ENCODE measurements around the gene SCUBE1. TPM values are rescaled to one million over a fixed set of nuclear protein-coding genes. Genes with fewer than 3 reads are reported as not detected.

The SCUBE1 gene
- total RNA-seq, 3 donors from 2014 or later (not counting 1 experiment from before 2014, with no cell fraction given), result 0.05 to 1.2 (median 0.11) TPM

DNA sequence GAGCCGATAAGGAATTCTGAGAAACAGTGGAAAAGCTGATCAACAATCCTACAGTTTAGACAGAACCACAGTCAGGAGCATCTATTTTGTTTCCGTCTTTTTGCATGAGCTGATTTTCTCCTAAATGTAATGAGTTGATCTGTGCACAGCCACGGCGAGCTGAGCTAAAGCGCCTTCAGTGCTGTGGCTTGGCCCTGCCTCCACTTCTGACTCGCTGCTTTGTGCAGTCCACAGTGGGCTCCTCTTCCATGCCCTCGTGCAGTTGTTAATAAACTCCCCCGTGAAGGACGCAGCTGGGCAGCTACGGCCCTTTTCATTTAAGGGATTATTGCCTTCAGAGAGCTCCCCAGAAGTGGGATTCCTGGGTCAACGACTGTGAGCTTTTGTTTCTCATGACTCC is 39.4 kb downstream of the SCUBE1 start:
- Mint-ChIP-seq H3K36me3 (no peaks in the 10 kb centered on the region), H3K4me1 (no peaks in the 10 kb centered on the region), H3K27me3 (ENCODE audit: low read depth in 2 of 2) (peaks cover 8 to 9% of the 10 kb centered on the region in 2 donors), H3K9me3 (no peaks in the 10 kb centered on the region), H3K4me3 (no peak overlapping the region), H3K27ac (no peak overlapping the region)
- WGBS (ENCODE audit: insufficient coverage), result 92% methylated on average over 11 of the region's 11 CpGs
- no peak overlapping the region for H3K4me3 ChIP-seq (ENCODE audit: low read length)
- H3K27ac ChIP-seq (ENCODE audit: low read length), result no peak overlapping the region
- no peak for DNase-seq
- H3K4me1 ChIP-seq (ENCODE audit: control insufficient read depth, insufficient read depth, low read length), result no peaks in the 10 kb centered on the region
- TF ChIP-seq, protein P1, sequence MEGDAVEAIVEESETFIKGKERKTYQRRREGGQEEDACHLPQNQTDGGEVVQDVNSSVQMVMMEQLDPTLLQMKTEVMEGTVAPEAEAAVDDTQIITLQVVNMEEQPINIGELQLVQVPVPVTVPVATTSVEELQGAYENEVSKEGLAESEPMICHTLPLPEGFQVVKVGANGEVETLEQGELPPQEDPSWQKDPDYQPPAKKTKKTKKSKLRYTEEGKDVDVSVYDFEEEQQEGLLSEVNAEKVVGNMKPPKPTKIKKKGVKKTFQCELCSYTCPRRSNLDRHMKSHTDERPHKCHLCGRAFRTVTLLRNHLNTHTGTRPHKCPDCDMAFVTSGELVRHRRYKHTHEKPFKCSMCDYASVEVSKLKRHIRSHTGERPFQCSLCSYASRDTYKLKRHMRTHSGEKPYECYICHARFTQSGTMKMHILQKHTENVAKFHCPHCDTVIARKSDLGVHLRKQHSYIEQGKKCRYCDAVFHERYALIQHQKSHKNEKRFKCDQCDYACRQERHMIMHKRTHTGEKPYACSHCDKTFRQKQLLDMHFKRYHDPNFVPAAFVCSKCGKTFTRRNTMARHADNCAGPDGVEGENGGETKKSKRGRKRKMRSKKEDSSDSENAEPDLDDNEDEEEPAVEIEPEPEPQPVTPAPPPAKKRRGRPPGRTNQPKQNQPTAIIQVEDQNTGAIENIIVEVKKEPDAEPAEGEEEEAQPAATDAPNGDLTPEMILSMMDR (IDR thresholded peaks at IDR 0.05), result no peak
- intact Hi-C loops (cut with micrococcal nuclease), result no loop called here
- ATAC-seq, result no peak
- H3K27me3 ChIP-seq (ENCODE audit: control insufficient read depth, insufficient read depth, low read length), result no peaks in the 10 kb centered on the region
- no peaks in the 10 kb centered on the region for H3K9me3 ChIP-seq (ENCODE audit: control insufficient read depth, insufficient read depth, low read length)
- H3K36me3 ChIP-seq (ENCODE audit: control insufficient read depth, insufficient read depth, low read length), result no peaks in the 10 kb centered on the region

GRCh38 chr22:43303166-43303565 is 40.0 kb downstream of the SCUBE1 start:
- Mint-ChIP-seq H3K4me1 (no peaks in the 10 kb centered on the region), H3K4me3 (no peak overlapping the region), H3K27ac (no peak overlapping the region), H3K36me3 (no peaks in the 10 kb centered on the region), H3K9me3 (no peaks in the 10 kb centered on the region), H3K27me3 (ENCODE audit: low read depth in 2 of 2) (peaks cover 8 to 9% of the 10 kb centered on the region in 2 donors)
- DNase-seq (no peak), ATAC-seq (no peak)
- Histone ChIP-seq H3K36me3 (ENCODE audit: control insufficient read depth, insufficient read depth, low read length) (no peaks in the 10 kb centered on the region), H3K4me3 (ENCODE audit: low read length) (no peak overlapping the region), H3K27me3 (ENCODE audit: control insufficient read depth, insufficient read depth, low read length) (no peaks in the 10 kb centered on the region), H3K4me1 (ENCODE audit: control insufficient read depth, insufficient read depth, low read length) (no peaks in the 10 kb centered on the region), H3K9me3 (ENCODE audit: control insufficient read depth, insufficient read depth, low read length) (no peaks in the 10 kb centered on the region), H3K27ac (ENCODE audit: low read length) (no peak overlapping the region)
- TF ChIP-seq, protein P1 (IDR thresholded peaks at IDR 0.05), result no peak
- 92% methylated on average over 8 of the region's 8 CpGs for WGBS (ENCODE audit: insufficient coverage)
- intact Hi-C loops (cut with micrococcal nuclease), result no loop called here

- intact Hi-C loops (cut with micrococcal nuclease), result no loop called here
- H3K36me3 ChIP-seq (ENCODE audit: control insufficient read depth, insufficient read depth, low read length), result no peaks in the 10 kb centered on the region
- 90% methylated on average over 12 of the region's 12 CpGs for WGBS (ENCODE audit: insufficient coverage)
- H3K4me1 ChIP-seq (ENCODE audit: control insufficient read depth, insufficient read depth, low read length), result no peaks in the 10 kb centered on the region
- Mint-ChIP-seq H3K27ac (no peak overlapping the region), H3K4me3 (no peak overlapping the region), H3K4me1 (no peaks in the 10 kb centered on the region), H3K27me3 (ENCODE audit: low read depth in 2 of 2) (peaks cover 8 to 9% of the 10 kb centered on the region in 2 donors), H3K36me3 (no peaks in the 10 kb centered on the region), H3K9me3 (no peaks in the 10 kb centered on the region)
- no peak for DNase-seq
- H3K27me3 ChIP-seq (ENCODE audit: control insufficient read depth, insufficient read depth, low read length), result no peaks in the 10 kb centered on the region
- H3K4me3 ChIP-seq (ENCODE audit: low read length), result no peak overlapping the region
- no peak for ATAC-seq
- TF ChIP-seq, protein P1 (IDR thresholded peaks at IDR 0.05), result no peak
- H3K27ac ChIP-seq (ENCODE audit: low read length), result no peak overlapping the region
- no peaks in the 10 kb centered on the region for H3K9me3 ChIP-seq (ENCODE audit: control insufficient read depth, insufficient read depth, low read length)
These were observed 40.6 kb downstream of the SCUBE1 start for GRCh38 chr22:43302531-43303041.

DNA sequence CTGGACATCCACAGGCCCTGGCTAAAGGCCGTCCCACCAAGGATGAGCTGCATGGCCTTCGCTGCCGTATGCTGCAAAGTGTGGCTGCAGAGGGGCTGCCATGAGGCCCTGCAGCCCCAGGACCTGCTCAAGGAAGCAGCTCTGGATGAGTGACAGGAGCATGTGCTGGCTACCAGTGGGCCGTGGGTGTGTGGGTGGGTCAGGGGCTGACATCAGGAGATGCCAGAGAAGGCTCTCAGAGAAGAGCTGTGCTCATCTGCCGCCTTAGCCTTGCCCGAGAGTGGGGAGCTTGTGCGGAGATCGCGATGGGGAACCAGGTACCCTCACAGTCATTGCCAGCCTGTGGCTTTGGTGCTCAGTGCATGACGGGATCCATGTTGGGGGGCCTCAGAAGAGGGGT is 41.3 kb downstream of the SCUBE1 start:
- no peak overlapping the region for H3K27ac Mint-ChIP-seq
- Histone ChIP-seq H3K36me3 (ENCODE audit: control insufficient read depth, insufficient read depth, low read length) (no peaks in the 10 kb centered on the region), H3K27ac (ENCODE audit: low read length) (no peak overlapping the region), H3K9me3 (ENCODE audit: control insufficient read depth, insufficient read depth, low read length) (no peaks in the 10 kb centered on the region), H3K27me3 (ENCODE audit: control insufficient read depth, insufficient read depth, low read length) (no peaks in the 10 kb centered on the region), H3K4me1 (ENCODE audit: control insufficient read depth, insufficient read depth, low read length) (no peaks in the 10 kb centered on the region), H3K4me3 (ENCODE audit: low read length) (no peak overlapping the region)
- H3K4me3 Mint-ChIP-seq, result no peak overlapping the region
- peaks cover 8 to 9% of the 10 kb centered on the region in 2 donors for H3K27me3 Mint-ChIP-seq (ENCODE audit: low read depth in 2 of 2)
- DNase-seq, result no peak
- TF ChIP-seq, protein P1 (IDR thresholded peaks at IDR 0.05), result no peak
- 93% methylated on average over 10 of the region's 10 CpGs for WGBS (ENCODE audit: insufficient coverage)
- intact Hi-C loops (cut with micrococcal nuclease), result no loop called here
- no peaks in the 10 kb centered on the region for H3K4me1 Mint-ChIP-seq
- no peak for ATAC-seq
- no peaks in the 10 kb centered on the region for H3K9me3 Mint-ChIP-seq
- no peaks in the 10 kb centered on the region for H3K36me3 Mint-ChIP-seq
